Measurements from ENCODE around the gene FLYWCH2.
"Not testable (repeated sequence)": the region's sequence is repeated elsewhere in the genome, so short reads cannot be mapped to it uniquely, and the experiment has no call there.

FLYWCH2 gene

GRCh38 chr16:2915196-2915929 lies 32.3 kb downstream of the FLYWCH2 start:
- DNase-seq = no peak

GRCh38 chr16:2919511-2920255 lies 36.7 kb downstream of the FLYWCH2 start:
- peak; percentile 60 for DNase-seq

DNA sequence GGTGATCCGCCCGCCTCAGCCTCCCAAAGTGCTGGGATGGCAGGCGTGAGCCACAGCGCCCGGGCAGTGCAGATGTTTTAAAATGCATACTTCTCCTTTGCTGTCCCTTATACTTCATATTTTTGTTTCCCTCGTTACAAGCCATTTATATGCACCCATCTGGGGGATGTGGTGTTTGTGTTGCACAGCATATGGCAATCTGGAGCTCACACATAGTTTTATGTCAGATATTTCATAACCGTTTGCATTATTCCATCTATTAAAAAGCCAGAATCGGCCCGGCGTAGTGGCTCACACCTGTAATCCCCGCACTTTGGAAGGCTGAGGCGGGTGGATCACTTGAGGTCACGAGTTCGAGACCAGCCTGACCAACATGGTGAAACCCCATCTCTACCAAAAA lies 40.5 kb downstream of the FLYWCH2 start:
- DNase-seq = no peak

DNA sequence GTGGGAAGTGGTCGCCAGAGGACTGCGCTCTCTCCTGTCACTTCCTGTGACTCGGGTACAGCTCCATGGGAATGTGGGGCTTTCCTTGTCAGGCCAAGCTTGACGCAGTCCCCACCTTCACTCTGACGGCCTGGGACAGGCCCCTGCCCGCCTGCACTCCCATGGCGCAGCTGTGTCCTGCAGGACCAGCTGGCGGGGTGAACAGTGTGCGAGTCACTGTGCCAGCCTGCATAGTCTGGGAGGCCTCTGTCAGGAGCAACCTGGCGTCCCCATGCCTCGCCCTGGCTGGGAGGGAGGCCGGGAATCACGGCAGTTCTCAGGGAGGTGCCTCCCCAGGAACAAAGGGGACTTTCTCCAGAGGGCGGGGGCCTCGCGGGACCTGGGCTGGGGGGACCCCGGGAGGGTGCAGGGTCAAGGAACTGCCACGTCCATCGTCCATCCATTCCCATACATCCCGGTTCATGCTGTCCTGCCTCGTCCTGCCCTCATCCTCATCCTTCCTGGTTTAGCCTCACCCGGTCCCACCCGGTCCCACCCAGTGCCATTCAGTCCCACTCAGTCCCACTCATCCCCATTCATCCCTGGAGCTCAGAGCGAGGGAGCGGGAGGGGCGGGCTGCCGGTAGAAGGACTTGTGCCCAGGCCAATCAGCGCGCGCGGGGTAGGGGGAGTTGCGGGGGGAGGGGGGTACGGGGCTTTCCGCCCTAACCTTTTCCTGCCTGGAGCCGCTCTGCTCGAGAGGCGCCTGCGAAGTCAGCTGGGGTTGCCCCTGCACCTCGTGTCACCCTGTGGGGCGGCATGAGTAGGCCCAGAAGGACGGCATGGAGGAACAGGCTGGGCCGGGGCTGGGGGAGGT lies 42.1 kb downstream of the FLYWCH2 start:
- DNase-seq = no peak

DNA sequence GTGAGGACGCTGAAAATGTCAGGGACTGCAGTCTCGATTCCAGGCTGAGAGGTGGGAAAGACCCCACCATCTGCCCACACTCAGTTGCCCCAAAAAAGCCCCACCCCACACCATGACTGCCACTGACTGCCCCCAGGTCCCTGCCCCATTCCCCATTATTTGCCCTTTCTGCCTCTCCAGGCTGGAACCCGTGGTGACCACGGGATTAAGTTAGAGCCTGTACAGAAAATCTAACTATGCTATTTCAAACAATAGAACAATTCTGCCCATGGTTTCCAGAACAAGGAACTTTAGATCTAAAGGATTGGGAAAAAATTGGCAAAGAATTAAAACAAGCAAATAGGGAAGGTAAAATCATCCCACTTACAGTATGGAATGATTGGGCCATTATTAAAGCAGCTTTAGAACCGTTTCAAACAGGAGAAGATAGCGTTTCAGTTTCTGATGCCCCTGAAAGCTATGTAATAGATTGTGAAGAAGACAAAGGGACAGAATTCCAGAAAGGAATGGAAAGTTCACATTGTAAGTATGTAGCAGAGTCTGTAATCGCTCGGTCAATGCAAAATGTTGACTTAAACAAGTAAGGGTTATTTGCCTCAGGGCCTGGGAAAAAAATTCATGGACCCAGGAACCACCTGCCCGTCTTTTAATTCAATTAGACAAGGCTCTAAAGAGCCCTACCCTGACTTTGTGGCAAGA lies 43.1 kb downstream of the FLYWCH2 start:
- DNase-seq = no peak

- no peak for DNase-seq
Measured at GRCh38 chr16:2926650-2926999, 43.6 kb downstream of the FLYWCH2 start.

DNA sequence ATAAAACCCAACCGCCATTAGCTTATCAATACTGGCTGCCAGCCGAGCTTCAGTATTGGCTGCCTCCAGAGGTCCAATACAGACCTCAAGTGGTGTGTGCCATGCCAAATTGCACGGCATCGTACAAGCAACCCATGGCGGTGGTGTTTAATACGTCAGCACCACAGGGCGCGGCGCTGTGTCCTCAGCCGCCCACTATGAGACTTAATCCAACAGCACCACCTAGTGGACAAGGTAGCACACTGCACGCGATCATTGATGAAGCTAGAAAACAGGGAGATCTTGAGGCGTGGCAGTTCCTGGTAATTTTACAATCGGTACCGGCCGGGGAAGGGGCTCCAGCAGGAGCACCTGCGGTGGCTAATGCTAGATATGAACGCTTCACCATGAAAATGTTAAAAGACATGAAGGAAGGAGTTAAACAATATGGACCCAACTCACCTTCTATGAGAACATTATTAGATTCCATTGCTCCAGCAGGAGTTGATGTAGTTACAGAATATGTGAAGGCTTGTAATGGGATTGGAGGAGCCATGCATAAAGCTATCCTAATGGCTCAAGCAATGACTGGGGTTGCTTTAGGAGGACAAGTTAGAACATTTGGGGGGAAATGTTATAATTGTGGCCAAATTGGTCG lies 44.1 kb downstream of the FLYWCH2 start:
- DNase-seq = peak; percentile 82

- DNase-seq = not testable (repeated sequence)
Measured at GRCh38 chr16:2928151-2928550, 45.1 kb downstream of the FLYWCH2 start.

- no peak for DNase-seq
Measured at GRCh38 chr16:2928796-2929195, 45.8 kb downstream of the FLYWCH2 start.

DNA sequence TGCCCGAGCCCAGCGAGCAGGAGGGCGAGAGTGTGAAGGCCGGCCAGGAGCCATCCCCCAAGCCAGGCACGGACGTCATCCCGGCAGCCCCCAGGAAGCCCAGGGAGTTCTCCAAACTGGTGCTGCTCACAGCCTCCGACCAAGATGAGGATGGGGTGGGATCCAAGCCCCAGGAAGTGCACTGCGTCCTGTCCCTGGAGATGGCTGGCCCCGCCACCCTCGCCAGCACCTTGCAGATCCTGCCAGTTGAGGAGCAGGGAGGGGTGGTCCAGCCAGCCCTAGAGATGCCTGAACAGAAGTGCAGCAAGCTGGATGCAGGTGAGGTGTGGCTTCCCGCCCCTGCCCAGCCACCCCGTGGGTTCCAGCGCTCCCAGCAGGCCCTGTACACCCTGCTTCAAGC lies 46.7 kb downstream of the FLYWCH2 start:
- no peak for DNase-seq

DNA sequence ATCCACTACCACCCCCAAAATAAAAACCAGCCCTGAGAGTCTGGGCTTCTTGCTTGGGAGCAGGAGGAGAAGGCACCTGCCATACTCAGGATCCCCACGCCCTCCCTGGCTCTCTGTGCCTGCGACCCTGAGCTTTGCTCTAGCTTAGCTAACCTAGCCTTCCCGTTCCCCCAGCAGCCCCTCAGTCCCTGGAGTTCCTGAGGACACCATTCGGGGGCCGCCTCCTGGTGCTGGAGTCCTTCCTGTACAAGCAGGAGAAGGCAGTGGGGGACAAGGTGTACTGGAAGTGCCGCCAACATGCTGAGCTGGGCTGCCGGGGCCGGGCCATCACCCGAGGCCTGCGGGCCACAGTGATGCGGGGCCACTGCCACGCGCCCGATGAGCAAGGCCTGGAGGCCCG lies 47.2 kb downstream of the FLYWCH2 start:
- DNase-seq = no peak

- DNase-seq = not testable (repeated sequence)
Measured at GRCh38 chr16:2931231-2931914, 48.4 kb downstream of the FLYWCH2 start.

- no peak for DNase-seq
Measured at GRCh38 chr16:2933136-2933535, 50.1 kb downstream of the FLYWCH2 start.

- no peak for DNase-seq
Measured at GRCh38 chr16:2933701-2934100, 50.7 kb downstream of the FLYWCH2 start.

DNA sequence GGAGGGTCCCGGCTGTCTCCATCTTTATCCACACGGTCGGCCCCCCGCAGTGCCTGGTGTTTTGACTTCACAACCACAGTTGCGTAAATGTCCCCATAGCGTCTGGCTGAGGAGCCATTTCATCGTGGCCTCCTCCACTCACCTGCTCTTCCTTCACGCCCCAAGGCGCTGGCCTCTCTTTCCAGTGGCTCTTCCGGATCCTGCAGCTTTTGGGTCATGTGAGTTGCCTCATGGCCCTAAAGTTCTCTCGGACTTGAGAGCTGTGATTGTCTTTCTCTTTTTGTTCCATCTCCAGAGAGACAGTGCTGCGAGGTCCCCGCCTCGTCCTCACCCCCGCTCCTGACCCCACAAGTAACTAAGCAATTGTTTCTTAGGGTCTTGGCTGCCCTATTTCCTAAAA lies 51.4 kb downstream of the FLYWCH2 start:
- DNase-seq = no peak

DNA sequence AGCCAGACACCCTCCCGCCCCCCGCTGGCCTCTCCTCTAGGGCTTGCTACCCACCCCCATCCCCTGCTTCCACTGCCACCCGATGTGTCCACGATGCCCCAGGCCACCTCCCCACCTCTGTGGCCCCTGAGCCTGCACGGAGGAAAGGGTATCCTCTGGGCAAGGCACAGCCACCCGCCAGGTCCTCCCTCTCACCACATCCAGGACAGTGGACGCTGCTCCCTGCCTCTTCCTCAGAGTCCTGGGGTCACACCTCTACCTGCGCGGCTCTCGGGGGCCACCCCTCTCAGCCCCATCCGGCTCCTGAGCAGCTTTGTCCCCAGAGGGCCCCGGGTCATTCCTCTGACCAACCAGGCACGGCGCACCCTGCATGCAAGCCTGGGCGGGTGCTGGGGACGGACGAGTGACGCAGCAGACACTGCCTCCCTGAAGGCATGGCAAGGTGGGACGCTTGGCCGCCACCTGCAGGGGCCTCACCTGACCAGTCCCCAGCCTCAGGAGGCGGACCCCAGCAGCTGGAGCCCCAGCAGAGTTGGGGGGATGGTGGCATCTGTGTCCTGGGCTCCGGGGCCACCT lies 53.5 kb downstream of the FLYWCH2 start:
- no peak for DNase-seq

GRCh38 chr16:2937170-2937569 lies 54.2 kb downstream of the FLYWCH2 start:
- DNase-seq = no peak

GRCh38 chr16:2938206-2938605 lies 55.2 kb downstream of the FLYWCH2 start:
- DNase-seq = no peak

DNA sequence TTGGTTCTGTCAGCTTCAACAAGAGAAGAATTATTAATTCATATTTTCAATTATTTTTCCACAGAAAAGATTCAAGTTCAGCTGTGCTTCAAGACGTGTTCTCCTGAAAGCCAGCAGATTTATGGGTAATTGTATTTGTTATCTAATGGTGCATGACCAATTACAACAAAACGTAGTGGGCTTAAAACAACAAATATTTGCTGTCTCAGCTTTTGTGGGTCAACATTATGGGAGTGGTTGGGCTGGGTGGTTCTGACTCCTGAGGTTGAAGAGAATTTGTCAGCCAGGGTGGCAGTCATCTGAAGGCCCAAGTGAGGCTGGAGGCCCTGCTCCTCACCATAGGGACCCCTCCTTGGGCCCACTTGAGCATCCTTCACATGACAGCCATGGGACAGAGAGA lies 57.0 kb downstream of the FLYWCH2 start:
- DNase-seq = no peak

DNA sequence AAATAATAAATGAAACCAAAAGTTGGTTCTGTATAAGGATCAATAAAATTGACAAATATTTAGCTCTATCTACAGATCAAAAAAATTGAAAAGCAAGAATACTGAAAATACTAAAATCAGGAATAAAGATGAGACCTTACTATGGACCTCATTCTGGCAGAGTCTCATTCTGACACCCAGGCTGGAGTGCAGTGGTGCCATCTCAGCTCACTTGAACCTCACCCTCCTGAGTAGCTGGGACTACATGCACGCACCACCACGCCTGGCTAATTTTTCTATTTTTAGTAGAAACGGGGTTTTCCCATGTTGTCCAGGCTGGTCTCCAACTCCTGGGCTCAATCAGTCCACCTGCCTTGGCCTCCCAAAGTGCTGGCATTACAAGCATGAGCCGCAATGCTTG lies 59.0 kb downstream of the FLYWCH2 start:
- DNase-seq = no peak

DNA sequence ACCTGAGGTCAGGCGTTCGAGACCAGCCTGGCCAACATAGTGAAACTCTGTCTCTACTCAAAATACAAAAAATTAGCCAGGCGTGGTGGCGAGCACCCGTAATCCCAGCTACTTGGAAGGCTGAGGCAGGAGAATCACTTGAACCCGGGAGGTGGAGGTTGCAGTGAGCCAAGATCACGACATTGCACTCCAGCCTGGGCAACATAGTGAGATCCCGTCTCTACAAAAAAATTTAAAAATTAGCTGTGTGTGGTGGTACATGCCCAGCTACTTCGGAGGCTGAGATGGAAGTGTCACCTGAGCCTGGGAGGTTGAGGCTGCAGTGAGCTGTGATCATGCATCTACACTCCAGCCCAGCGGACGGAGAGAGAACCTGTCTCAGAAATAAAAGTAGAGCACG lies 60.7 kb downstream of the FLYWCH2 start:
- not testable (repeated sequence) for DNase-seq
